Midbrain (tissue), 1 donor: ENCODE results near the gene TMPRSS9.
A peak's percentile ranks its signal among the peaks of the same experiment; 100 is the strongest.

Experiments
- DNase-seq: peaks from one replicate; lab custom pipeline; 2025; lab: John Stamatoyannopoulos, UW

The TMPRSS9 gene

DNA sequence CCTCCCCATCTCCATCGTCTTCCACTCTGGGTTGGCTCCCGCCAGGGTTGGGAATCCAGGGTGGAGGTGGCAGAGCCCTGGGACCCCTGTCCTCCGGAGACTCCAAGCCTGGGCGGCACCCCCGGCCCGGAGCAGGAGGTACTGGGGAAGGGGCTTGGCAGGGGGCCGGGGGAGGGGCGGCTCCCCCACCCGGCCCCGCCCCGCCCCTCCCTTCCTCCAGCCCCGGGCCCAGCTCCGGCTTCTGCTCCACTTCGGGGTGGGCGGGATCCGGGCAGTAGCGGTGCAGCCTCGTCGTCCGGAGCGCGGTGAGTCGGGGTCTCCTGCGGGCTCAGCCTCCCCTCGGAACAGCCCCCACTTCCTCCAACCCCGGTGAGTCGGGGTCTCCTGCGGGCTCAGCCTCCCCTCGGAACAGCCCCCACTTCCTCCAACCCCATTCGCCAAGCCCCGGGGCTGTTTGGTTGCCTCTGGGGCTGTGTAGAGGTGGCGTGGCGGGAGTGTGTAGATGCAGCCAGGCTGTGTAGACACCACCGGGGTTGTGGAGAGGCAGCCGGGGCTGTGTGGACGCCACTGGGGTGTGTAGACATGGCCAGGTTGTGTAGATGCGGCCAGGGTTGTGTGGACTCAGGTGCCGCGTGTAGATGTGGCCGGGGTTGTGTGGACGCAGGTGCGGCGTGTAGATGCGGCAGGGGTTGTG lies at the start of gene TMPRSS9:
TMPRSS9 (plus strand) TSS at position 274 of the 694 bp plus-strand sequence. CDS start 29,521 bp downstream, outside the sequence.
- no peak for DNase-seq

DNA sequence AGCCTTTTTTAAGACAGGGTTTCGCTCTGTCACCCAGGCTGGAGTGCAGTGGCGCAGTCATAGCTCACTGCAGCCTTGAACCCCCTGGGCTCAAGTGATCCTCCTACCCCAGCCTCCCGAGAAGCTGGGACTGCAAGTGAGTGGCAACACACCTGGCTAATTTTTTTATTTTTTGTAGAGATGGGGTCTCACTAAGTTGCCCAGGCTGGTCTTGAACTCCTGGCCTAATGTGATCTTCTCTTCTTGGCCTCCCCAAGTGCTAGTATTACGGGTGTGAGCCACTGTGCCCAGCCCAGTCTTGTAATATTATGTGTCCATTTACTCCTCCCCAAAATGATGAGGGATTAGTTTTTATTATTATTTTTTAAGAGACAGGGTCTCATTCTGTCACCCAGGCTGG lies 49.0 kb upstream of the TMPRSS9 start:
- DNase-seq = no peak

DNA sequence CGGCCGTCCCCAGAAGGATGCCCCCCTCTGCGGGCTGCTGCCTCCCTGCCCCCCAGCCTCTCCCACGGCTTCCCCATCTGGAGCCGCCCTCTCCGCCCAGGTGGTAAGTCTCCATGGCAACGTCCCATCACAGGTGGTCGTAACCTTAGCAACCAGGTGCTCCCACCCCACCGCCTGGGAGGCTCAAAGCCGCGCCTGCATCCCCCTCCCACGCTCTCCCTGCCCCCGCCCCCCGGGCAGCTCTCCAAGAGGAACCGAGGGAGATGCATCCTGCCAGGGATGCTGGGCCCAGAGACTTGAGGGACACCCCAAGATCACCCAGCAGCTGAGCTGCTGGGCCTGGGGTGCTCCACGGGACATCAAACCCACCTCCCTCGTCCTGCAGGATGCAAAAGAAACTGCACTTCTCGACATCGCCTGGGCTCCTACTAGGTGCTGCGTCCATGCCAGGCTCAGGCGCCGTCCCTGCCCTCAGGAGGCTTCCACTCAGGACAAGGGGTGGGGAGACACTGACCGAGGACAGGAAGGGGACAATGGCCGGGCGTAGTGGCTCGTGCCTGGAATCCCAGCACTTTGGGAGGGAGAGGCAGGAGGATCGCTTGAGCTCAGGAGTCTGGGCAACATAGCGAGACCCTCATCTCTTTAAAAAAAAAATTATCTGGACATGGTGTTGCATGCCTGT lies 47.1 kb upstream of the TMPRSS9 start:
- DNase-seq = no peak

DNA sequence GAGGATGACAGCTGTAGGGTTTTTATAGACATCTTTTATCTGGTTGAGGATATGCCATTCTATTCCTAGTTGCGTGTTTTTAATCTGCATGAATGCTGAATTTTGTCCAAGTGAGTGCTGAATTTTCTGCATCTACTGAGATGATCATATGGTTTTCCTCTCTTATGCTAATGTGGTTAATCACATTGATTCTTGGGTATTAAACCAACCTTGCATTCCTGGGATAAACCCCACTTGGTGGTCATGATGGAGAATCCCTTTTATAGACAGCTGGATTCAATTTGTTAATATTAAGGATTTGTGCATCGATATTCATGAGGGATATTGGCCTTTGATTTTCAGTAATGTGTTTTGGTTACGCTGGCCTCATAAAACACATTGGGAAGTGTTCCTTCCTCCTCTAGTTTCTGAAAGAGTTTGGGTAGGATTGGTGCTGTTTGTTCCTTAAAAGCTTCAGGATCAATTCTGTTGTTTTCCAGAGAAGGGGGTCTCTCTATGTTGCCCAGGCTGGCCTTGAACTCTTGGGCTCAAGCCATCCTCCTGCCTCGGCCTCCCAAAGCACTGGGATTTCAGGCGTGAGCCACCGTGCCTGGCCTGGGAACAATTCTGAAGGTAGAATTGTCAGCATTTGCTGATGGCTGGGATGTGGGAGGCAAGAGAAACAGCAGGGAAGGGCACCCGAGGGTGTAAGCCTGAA lies 44.8 kb upstream of the TMPRSS9 start:
- no peak for DNase-seq

DNA sequence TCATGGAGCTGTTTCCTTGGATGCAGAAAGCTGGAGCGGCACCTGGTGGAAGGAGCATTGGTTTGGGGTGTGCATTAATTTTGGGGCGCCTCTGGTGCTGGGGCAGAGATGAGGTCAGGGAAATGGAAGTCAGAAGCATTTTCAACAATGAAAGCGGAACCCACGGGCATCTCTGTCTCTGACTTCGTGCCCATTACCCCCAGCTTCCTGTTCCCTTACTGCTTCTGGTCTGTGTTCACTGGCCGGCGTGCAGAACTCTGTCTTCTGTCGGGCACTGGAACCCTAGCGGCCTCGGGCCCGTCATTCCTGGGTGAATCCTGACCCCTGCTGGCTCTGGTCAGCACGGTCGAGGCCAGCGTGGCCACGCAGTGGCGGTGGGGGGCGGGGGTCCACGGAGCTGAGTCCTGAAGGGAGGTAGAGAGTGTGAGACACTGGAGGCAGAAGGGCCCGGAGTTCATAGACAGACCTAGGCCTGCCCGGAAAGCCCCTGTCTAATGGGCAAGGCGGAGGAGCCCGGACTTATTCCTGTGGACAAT lies 44.2 kb upstream of the TMPRSS9 start:
- peak; percentile 74 for DNase-seq

DNA sequence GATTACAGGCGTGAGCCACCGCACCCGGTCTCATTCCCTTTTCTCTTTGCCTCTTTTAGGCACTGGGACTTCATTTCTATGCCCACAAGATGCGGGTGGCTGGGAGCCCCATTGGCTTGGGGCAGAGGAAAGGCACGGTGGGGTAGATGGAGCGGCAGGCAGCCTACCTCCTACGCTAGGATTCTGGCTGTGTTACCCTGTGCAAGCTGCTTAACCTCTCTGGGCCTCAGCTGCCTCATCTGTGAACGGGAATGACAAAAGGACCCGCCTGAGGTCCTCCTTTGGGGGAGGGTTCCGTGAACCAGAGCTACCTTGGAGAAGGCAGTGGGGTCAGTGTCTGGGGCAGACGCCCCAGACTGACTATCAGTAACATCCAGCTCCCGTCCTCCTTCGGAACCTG lies 42.8 kb upstream of the TMPRSS9 start:
- no peak for DNase-seq

DNA sequence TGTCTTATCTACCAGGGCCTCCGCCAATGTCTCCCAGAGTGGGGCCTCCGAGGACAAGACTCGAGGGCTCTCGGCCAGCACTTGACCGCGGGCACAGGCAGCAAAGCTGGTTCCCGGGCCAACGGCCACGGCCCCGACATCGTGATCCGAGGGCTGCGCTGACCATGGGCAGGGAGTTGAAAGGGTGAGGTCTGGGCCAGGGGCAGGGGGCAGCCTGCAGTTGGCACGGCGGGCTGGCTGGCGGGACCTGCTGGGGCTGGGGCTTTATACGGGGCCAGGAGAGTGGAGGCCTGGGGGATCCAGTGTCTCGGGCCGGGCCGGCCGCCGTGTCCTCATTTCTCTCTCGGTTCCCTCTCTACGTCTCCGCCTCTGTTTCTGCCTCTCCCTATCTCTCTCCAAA lies 42.3 kb upstream of the TMPRSS9 start:
- DNase-seq = no peak

DNA sequence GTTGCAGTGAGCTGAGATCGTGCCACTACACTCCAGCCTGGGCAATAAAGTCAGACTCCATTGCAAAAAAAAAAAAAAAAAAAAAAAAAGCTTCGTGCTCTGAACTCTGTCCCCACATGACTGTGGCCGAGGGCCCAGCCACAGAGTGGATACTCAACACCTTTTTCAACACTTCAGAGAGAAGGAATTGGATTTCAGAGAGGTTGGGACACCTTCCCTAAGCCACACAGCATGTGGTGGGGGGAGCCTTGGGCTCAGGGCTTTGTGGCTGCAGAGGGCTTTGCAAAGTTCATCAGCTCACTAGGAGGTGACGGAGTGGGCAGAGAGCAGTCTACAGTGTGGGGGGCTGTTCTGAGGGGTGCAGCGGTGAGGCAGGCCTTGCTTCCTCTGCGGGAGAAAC lies 41.1 kb upstream of the TMPRSS9 start:
- no peak for DNase-seq

DNA sequence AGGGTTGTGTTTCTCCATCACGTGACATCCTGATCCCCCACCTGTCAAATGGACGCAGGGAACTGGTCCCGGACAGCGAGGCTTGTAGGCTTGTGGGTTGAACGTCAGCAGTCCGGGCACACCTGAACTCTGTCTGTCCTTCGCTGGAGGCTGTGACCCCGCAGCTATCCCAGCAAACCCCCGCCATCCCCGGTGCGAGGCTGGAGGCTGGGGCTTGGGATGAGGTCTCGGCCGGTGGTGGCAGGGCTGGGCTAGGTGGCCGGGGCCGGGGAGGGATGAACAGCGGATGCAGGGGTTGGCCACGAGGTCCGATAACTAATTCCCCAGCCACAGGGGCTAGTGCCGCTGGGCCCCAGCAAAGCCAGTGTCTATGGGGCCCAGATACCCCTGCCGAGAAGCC lies 40.5 kb upstream of the TMPRSS9 start:
- no peak for DNase-seq

DNA sequence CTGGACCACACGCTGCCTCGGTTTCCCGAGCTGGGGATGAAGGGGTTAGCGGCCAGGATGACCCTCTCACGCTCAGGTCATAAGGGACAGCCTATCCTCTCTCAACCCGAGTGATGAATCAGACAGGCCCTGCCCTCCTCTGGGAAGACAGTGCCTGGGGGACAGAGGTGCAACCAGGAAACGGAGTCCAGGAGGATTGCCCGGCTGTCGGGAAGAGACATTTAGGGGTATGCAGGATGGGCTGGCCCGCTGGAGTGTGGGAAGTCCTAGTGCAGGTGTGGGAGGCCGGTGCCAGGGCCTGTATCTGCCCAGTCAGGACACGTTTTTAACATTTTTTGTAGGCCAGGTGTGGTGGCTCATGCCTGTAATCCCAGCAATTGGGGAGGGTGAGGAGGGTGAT lies 40.0 kb upstream of the TMPRSS9 start:
- no peak for DNase-seq

DNA sequence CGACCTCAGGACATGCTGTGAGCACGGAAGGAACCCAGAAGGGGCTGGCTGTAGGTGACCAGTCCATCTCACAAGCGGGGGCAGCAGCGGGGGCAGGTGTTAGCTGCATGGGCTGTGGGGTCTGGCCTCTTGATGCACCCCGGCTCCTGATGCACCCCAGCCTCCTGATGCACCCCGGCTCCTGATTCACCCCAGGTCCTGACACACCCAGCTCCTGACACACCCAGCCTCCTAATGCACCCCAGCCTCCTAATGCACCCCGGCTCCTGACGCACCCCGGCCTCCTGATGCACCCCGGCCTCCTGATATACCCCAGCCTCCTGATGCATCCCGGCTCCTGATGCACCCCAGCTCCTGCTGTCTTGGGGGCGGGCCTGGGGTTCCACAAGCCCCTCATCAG lies 39.1 kb upstream of the TMPRSS9 start:
- no peak for DNase-seq

DNA sequence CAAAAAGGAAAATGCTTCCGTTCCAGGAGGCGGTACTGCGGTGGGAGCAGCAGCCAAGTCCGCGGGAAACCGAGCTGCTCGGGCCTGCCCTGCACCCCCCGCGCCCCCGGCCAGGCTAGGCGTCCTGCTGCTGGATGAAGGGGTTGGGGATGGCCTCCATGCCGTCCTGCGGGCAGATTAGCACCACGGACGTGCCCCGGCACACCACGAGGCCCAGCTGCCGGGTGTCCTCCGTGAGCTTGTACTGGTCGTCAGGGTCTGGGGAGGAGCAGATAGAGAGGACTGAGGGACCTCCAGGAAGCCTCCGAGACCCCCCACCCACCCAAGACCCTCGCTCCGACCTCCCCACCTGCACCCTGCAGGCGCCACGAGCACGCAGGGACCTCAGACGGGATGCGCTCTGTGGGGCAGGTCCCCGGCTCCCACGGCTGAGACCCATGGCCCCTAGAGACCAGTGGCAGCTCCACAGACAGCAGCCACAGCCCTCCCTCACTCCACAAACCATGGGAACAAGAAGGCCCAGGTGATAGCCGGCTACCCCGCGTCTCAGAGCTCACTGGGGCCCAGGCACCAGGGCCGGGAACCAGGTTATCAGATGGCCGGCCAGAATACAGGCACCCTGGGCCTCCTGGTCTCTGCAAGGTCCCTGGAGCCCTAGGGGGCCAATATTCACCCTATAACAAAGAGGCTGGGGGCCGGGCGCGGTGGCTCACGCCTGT lies 38.3 kb upstream of the TMPRSS9 start:
- no peak for DNase-seq

DNA sequence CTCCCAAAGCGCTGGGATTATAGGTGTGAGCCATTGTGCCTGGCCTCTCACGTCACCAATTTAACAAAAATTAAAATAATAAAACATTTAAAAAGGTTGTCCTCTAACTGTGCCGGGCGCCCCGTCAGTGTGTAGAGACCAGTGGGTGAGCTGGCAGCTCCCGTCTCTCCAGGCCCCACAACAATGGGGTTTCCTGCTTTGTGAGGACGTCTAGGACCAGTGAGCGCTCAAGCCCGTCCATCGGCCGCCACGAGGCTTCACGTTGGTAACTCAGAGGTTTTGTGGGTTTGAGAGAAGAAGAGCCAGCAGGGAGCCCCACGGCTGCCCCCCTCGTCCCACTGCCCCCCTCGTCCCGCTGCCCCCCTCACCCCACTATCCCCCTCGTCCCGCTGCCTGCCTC lies 36.4 kb upstream of the TMPRSS9 start:
- no peak for DNase-seq

DNA sequence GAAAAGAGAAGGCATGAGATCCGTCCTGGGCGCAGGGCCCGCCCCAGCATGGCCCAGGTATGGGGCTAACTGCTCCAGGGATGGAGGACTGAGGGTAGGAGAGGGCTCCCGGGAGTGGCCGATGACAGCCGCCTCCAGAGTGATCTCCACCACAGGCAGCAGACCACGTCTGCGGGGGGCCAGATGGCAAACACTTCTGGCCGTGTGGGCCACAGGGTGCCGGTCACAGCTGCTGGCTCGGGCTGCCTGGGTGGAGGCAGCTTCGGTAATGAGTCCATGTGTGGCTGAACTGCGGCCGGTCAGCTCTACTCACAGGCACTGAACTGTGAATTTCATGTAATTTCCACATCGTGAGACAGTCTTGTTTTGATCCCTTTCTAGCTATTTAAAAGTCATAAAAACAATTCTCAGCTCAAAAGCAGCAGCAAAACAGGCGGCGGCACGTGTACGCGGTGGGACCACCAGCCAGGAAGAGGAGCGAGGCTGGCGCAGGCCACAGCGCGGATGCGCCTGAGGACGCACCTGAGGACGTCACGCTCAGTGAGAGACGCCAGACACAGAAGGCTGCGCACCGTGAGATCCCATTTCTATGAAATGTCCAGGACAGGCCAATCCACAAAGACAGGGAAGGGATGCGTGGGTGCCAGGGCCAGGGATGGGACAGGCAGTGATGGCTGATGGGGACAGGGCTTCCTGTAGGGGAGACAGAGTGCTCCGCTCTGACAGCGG lies 35.7 kb upstream of the TMPRSS9 start:
- DNase-seq = no peak

DNA sequence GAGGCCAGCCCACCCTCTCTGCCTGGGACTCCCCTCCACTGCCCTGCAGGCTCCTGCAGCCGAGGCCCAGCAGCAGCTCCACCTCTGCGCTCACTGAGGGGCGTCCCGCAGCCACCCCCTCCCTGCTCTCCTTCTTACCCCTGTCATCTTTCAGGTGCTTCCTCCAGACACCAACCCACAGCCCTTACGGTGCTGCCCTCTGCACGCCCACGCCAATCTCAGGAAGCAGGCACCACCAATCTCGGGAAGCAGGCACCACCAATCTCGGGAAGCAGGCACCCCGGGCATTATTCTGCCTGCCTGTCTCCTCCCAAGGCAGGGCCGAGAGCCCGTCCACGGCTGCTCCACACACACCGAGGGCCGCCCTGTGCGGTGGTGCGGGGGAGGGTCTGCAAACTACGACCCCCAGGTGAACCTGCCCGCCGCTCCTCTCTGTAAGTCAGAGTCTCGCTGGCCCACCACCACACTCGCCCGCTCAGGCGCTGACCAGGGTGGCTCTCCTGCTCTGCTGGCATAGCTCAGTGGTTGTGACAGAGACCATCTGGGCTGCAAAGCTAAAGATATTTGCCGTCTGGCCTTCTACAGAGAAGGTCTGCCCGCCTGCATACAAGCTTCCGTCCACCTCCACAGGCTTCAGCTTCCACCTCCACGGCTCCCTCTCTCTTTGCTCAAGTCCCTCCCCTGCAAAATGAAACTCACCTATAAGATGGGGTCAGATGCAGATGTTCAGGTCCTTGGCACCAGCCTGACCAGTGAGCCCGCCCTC lies 34.6 kb upstream of the TMPRSS9 start:
- DNase-seq = no peak

DNA sequence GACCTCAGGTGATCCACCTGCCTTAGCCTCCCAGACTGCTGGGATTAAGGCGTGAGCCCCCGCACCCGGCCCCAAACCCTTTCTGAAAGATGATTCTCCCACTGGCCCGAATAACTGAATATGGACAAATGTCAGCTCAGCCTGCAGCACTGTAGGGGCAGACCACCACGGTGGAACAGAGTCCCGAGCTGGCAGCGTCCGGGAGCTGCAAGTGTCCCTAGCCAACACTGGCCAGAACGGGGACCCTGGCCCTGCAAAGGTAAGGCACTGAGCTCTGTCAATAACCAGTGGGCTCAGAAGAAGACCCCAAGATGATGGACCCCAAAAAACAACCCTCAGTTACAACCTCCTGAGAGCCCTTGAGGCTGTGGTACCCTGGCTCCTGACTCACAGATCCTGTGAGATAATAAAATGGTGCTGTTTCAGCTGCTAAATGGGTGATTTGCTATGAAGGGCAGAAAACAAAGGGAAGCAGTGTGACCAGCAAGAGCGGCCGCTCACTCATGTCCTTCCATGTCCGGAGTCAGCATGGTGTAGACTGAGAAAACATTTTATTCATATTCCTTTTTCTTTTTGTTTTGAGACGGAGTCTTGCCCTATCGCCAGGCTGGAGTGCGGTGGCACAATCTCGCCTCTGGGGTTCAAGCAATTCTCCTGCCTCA lies 33.2 kb upstream of the TMPRSS9 start:
- DNase-seq = no peak

DNA sequence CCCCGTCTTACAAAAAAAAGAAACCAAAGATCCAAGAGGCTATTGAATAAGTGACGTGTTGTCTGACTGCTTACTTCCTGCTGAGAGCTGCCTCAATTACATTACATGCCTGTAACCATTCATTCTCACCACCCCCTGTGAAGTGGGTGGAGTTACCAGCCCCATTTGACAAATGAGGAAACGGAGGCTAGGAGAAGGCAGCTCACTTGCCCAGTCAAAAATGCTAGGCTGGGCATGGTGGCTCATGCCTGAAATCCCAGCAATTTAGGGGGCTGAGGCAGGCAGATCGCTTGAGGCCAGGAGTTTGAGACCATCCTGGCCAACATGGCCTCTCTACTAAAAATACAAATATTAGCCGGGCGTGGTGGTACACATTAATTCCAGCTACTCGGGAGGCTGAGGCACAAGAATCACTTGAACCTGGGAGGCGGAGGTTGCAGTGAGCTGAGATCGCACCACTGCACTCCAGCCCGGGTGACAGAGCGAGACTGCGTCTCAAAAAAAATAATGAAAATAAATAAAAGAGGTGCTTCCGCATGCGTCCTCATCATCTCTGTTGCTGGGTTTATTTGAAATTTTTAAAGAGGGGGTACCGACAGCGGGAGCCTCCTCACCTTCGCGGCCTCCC lies 32.2 kb upstream of the TMPRSS9 start:
- DNase-seq = no peak

DNA sequence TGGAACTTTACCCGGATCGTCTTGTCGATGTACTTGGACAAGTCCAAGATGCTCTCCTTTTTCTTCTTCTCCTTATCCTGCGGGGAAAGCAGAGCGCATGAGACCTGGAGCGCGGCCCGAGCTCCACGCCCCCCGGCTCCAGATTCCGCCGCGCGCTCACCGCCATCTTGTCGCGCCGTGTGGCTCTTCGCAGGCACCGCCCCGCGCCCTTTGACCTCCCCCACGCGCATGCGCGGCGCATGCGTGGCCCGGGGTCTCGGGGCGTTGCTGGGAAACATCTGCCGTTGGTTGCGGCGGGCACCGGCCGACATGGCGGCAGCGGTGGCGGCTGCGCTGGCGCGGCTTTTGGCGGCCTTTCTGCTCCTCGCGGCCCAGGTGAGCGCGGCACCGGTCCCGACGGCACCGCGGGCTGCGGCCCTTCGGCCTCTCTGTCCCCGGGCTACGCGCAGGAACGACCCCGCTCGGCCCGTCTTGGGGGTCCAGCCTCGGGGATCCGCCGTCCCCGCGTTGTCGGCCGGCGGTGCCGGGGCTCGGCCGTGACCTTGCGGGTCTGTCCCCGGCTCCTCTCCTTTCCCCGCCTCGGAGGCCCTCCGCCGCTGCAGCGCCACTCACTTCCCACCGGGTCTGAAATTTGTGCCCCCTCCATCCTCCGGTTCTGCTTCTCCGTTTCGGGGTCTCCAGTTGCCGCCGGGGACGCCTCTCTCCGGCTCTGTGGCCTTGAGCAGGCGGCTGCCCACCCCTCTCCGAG lies 31.5 kb upstream of the TMPRSS9 start, which contains the start of the genes LSM7 and SPPL2B:
LSM7 (minus strand) TSS at position 186 of the 748 bp plus-strand sequence; CDS start at position 166, 20 bp downstream.
SPPL2B (plus strand) TSS at position 284 of the 748 bp plus-strand sequence; CDS start at position 310, 26 bp downstream.
- peak; percentile 94 for DNase-seq

DNA sequence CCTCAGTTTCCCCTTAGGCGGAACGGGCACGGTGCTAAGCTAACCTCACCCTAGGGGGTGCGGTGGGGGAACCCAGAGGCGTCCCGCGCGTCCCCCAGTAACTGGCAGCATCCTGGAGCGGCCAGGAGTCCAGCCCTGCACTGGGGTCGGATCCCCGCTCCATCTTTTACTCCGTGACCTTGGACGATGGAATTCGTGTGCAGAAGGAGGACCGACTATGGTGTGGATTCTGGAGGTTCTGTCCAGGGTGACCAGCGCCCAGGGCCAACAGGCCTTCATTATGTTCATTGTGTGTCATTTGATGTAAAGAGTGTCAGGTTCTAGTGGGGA lies 31.0 kb upstream of the TMPRSS9 start:
- no peak for DNase-seq
